ENCODE measurements around the gene ANGEL1. TPM values are rescaled to one million over a fixed set of nuclear protein-coding genes. Genes with fewer than 3 reads are reported as not detected.

Gene ANGEL1
- total RNA-seq, 2 donors from 2014 or later: 26.5 to 44.2 TPM

- Histone ChIP-seq H3K27ac (no peak overlapping the region), H3K4me3 (no peak overlapping the region), H3K9me3 (no peaks in the 10 kb centered on the region), H3K4me1 (peaks cover 23% of the 10 kb centered on the region), H3K36me3 (replicated peaks in 1 of 2; ENCODE audit: insufficient read depth in 1 of 2, low read depth in 2 of 2) (no peaks in the 10 kb centered on the region), H3K27me3 (no peaks in the 10 kb centered on the region)
- intact Hi-C loops (cut with DNase I): no loop called here
- DNase-seq: no peak
- TF ChIP-seq CTCF (IDR thresholded peaks at IDR 0.05): no peak
- no peak for TF ChIP-seq POLR2A (IDR thresholded peaks at IDR 0.05)
- WGBS, 2 donors: 68 to 73% methylated on average over 6 to 9 of the region's 9 CpGs
- ATAC-seq: no peak
Observed at GRCh38 chr14:76771437-76771980, 41.2 kb downstream of the ANGEL1 start.

GRCh38 chr14:76770521-76771436 lies 41.9 kb downstream of the ANGEL1 start:
- DNase-seq: no peak

GRCh38 chr14:76769636-76770292 lies 42.9 kb downstream of the ANGEL1 start:
- H3K36me3 ChIP-seq (replicated peaks in 1 of 2; ENCODE audit: insufficient read depth in 1 of 2, low read depth in 2 of 2): no peaks in the 10 kb centered on the region
- WGBS, 2 donors: 61 to 77% methylated on average over 9 to 18 of the region's 18 CpGs
- intact Hi-C loops (cut with DNase I): no loop called here
- no peaks in the 10 kb centered on the region for H3K27me3 ChIP-seq
- no peak overlapping the region for H3K4me3 ChIP-seq
- H3K9me3 ChIP-seq: no peaks in the 10 kb centered on the region
- DNase-seq (no peak), ATAC-seq (no peak)
- TF ChIP-seq POLR2A (IDR thresholded peaks at IDR 0.05) (no peak), CTCF (IDR thresholded peaks at IDR 0.05) (no peak)
- peaks cover 23% of the 10 kb centered on the region for H3K4me1 ChIP-seq
- H3K27ac ChIP-seq: no peak overlapping the region

More at GRCh38 chr14:76770521-76771436, 41.9 kb downstream of the ANGEL1 start:
- H3K27me3 ChIP-seq: no peaks in the 10 kb centered on the region
- intact Hi-C loops (cut with DNase I): no loop called here
- TF ChIP-seq CTCF (IDR thresholded peaks at IDR 0.05) (no peak), POLR2A (IDR thresholded peaks at IDR 0.05) (no peak)
- WGBS, 2 donors: 71 to 74% methylated on average over 10 of the region's 10 CpGs
- H3K4me1 ChIP-seq: peaks cover 23% of the 10 kb centered on the region
- ATAC-seq: no peak
- H3K27ac ChIP-seq: no peak overlapping the region
- H3K36me3 ChIP-seq (replicated peaks in 1 of 2; ENCODE audit: insufficient read depth in 1 of 2, low read depth in 2 of 2): no peaks in the 10 kb centered on the region
- no peak overlapping the region for H3K4me3 ChIP-seq
- H3K9me3 ChIP-seq: no peaks in the 10 kb centered on the region

GRCh38 chr14:76768671-76769500 lies 43.8 kb downstream of the ANGEL1 start:
- peak overlapping the region in 2 of 4 donors; percentile 6 to 59 for H3K27ac ChIP-seq
- intact Hi-C loops (cut with DNase I): no loop called here
- H3K4me1 ChIP-seq: peaks cover 22% of the 10 kb centered on the region
- no peak for DNase-seq
- no peaks in the 10 kb centered on the region for H3K27me3 ChIP-seq
- peak; percentile 5 for ATAC-seq
- no peaks in the 10 kb centered on the region for H3K36me3 ChIP-seq (replicated peaks in 1 of 2; ENCODE audit: insufficient read depth in 1 of 2, low read depth in 2 of 2)
- TF ChIP-seq CTCF (IDR thresholded peaks at IDR 0.05) (no peak), POLR2A (IDR thresholded peaks at IDR 0.05) (no peak)
- no peaks in the 10 kb centered on the region for H3K9me3 ChIP-seq
- H3K4me3 ChIP-seq: no peak overlapping the region
- WGBS, 2 donors: 60 to 65% methylated on average over 7 to 11 of the region's 11 CpGs

All from body of pancreas (tissue), 4 donors.